Esophagus (tissue), 2 donors: ENCODE data around the gene EIF4EBP3. TPM values are rescaled to one million over a fixed set of nuclear protein-coding genes. Genes with fewer than 3 reads are reported as not detected.

ENCODE experiments used
- H3K27ac ChIP-seq, 2 donors: one replicate each; pipeline ENCODE4 v1.5.1; 2013; ENCODE audit warnings: low read depth in 2 of 2, mild to moderate bottlenecking in 2 of 2, inconsistent platforms in 1 of 2, low read length in 1 of 2, moderate library complexity in 1 of 2
- H3K27me3 ChIP-seq, 2 donors: one replicate each; pipeline ENCODE4 v1.6.1; 2013; ENCODE audit warnings: low read length in 2 of 2, control low read depth in 1 of 2, mild to moderate bottlenecking in 1 of 2; ENCODE audit not compliant: insufficient read depth in 2 of 2, control insufficient read depth in 1 of 2
- H3K36me3 ChIP-seq, 2 donors: one replicate each; pipeline ENCODE4 v1.6.1; 2013; ENCODE audit warnings: low read length in 1 of 2; ENCODE audit not compliant: control insufficient read depth in 2 of 2, insufficient read depth in 2 of 2
- H3K4me1 ChIP-seq, 2 donors: one replicate each; pipeline ENCODE4 v1.6.1; 2013; ENCODE audit warnings: low read length in 1 of 2; ENCODE audit not compliant: control insufficient read depth in 2 of 2, insufficient read depth in 2 of 2
- H3K4me3 ChIP-seq, 2 donors: one replicate each; pipeline ENCODE4 v1.5.1; 2013; ENCODE audit warnings: low read length in 2 of 2, mild to moderate bottlenecking in 2 of 2, low read depth in 1 of 2, moderate library complexity in 1 of 2
- H3K9me3 ChIP-seq, 2 donors: one replicate each; pipeline ENCODE4 v1.6.1; 2013; ENCODE audit warnings: mild to moderate bottlenecking in 2 of 2, low read depth in 1 of 2, low read length in 1 of 2, moderate library complexity in 1 of 2; ENCODE audit not compliant: control insufficient read depth in 2 of 2, insufficient read depth in 1 of 2
- WGBS, 2 donors: extraction: QIAGEN DNeasy Blood & Tissue Kit; methylation state at CpG; one replicate each; pipeline ENCODE4 v1.1.7; 2013; 5-methylcytosine and 5-hydroxymethylcytosine counted together
- polyA plus RNA-seq, 2 donors: library from polyadenylated mRNA; stranded (reverse); fragments of 200-250 nt; gene quantifications; one replicate each; pipeline ENCODE4 v1.2.3, GENCODE V29; 2013
- donor health status: healthy with polysubstance abuse.
- donor health status: Bipolar disorder and iron deficiency.

The EIF4EBP3 gene
- polyA plus RNA-seq, 2 donors, result 27.6 to 38.2 TPM

DNA sequence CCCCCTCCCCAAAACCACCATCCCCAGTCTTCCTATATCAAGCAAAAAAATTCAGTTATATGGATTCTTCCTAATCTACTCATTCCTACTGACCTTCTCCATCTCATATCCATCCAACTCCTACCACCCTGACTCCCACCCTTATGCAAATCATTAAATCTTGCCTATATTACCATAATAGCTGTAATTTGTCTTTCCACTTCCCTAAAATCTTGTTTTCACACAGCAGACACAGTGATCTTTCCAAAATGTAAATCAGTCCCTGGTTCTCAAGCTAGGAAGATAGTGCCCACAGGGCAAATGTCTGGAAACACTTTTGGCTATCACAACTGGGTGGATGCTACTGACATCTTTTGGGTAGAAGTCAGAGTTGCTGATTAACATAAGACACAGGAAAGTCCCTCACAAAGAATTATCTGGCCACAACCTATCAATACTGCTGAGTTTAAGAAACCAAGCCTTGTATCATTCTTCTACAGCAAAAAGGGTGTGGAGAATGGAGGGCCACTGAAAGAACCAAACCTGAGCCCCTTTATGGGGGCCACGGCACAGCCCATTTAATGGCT, 8.4 kb downstream of the EIF4EBP3 start:
- H3K27ac ChIP-seq, result no peak overlapping the region
- WGBS, 2 donors, result 80% methylated on average over 1 of the region's 1 CpG
- peaks cover 4 to 11% of the 10 kb centered on the region in 2 donors for H3K36me3 ChIP-seq
- H3K4me3 ChIP-seq, result peak overlapping the region in 1 of 2 donors; percentile 91
- H3K9me3 ChIP-seq, result no peaks in the 10 kb centered on the region
- peaks cover 0 to 3% of the 10 kb centered on the region in 2 donors for H3K4me1 ChIP-seq
- H3K27me3 ChIP-seq, result no peaks in the 10 kb centered on the region

- Histone ChIP-seq H3K27ac (no peak overlapping the region), H3K4me1 (peaks cover 0 to 3% of the 10 kb centered on the region in 2 donors), H3K27me3 (no peaks in the 10 kb centered on the region), H3K36me3 (peaks cover 6 to 10% of the 10 kb centered on the region in 2 donors), H3K9me3 (no peaks in the 10 kb centered on the region), H3K4me3 (peak overlapping the region in 1 of 2 donors; percentile 91)
- 2 to 3% methylated on average over 6 of the region's 6 CpGs for WGBS, 2 donors
Measured at GRCh38 chr5:140556438-140556837, 9.0 kb downstream of the EIF4EBP3 start.

DNA sequence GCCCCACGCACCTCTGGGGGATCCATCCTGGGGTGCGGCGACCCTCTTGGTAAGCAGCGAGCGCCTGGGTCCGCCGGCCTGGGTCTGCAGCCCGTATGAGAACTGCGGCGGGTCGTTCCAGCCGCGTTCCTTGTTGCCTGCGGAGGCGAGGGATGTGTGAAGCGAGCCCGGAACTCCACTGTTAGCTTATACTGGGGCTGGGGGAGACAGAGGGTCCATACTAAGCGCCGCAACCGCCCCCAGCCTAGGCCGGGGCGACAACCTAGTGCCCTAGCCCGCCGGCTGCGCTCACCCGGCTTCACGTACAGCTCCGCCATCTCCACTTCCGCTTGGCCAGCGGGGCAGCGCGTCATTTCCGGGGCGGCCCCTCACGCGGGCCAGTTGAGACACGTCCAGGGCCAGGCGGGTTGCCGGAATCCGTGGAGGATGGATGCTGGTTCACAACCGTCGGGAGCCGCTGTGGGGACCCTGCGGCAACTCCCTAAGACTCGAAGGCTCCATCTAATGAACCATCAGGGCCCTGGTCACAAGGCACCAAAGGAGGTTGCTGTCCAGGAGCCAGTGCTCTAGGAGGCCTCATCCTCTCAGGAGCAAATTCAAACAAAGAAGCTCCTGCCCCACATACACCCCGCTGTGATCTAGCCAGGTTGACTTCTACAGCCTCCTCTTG, 9.8 kb downstream of the EIF4EBP3 start, which contains the start of gene SRA1:
TSS of gene SRA1 (minus strand) at position 338 of the 670 bp plus-strand sequence. CDS start at position 317, 21 bp downstream.
- peak within 1 kb of the TSS; percentile 77 to 91 for H3K4me3 ChIP-seq
- peaks cover 6 to 16% of the 10 kb centered on the region in 2 donors for H3K36me3 ChIP-seq
- 1% methylated on average over 39 to 46 of the region's 46 CpGs for WGBS, 2 donors
- H3K9me3 ChIP-seq, result no peaks in the 10 kb centered on the region
- H3K4me1 ChIP-seq, result peaks cover 0 to 5% of the 10 kb centered on the region in 2 donors
- peak within 1 kb of the TSS; percentile 72 to 98 for H3K27ac ChIP-seq
- no peaks in the 10 kb centered on the region for H3K27me3 ChIP-seq

- Histone ChIP-seq H3K4me1 (peaks cover 0 to 5% of the 10 kb centered on the region in 2 donors), H3K27ac (peak overlapping the region; percentile 72 to 98), H3K9me3 (no peaks in the 10 kb centered on the region), H3K36me3 (peaks cover 6 to 16% of the 10 kb centered on the region in 2 donors), H3K4me3 (no peak overlapping the region), H3K27me3 (no peaks in the 10 kb centered on the region)
- WGBS, 2 donors, result 85 to 87% methylated on average over 3 of the region's 3 CpGs
Measured at GRCh38 chr5:140557965-140558364, 10.5 kb downstream of the EIF4EBP3 start.

- Histone ChIP-seq H3K4me1 (peaks cover 0 to 7% of the 10 kb centered on the region in 2 donors), H3K9me3 (no peaks in the 10 kb centered on the region), H3K36me3 (peaks cover 6 to 16% of the 10 kb centered on the region in 2 donors), H3K4me3 (no peak overlapping the region), H3K27me3 (no peaks in the 10 kb centered on the region), H3K27ac (no peak overlapping the region)
- WGBS, 2 donors, result 93 to 96% methylated on average over 9 of the region's 9 CpGs
Measured at GRCh38 chr5:140558542-140558941, 11.1 kb downstream of the EIF4EBP3 start.

DNA sequence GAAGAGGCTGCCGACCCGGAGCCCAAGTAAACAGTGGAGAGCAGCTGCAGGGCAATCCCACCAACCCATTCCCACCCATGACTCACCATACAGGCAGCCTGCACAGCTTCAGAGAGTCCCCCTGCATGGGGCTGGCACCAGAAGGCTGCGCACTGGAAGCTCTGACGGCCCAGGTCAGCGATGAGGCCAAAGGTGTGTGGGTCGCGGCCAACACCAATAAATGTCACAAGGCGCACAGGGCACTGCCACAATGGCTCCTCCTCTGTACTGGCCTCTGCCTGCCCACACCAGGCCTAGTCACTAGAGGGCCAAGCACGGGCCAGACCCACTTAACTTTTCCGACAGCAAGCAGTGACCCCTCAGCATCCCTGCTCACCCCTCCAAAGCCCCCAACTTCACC, 12.8 kb downstream of the EIF4EBP3 start:
- H3K4me1 ChIP-seq, result peaks cover 0 to 12% of the 10 kb centered on the region in 2 donors
- WGBS, 2 donors, result 90% methylated on average over 10 of the region's 10 CpGs

DNA sequence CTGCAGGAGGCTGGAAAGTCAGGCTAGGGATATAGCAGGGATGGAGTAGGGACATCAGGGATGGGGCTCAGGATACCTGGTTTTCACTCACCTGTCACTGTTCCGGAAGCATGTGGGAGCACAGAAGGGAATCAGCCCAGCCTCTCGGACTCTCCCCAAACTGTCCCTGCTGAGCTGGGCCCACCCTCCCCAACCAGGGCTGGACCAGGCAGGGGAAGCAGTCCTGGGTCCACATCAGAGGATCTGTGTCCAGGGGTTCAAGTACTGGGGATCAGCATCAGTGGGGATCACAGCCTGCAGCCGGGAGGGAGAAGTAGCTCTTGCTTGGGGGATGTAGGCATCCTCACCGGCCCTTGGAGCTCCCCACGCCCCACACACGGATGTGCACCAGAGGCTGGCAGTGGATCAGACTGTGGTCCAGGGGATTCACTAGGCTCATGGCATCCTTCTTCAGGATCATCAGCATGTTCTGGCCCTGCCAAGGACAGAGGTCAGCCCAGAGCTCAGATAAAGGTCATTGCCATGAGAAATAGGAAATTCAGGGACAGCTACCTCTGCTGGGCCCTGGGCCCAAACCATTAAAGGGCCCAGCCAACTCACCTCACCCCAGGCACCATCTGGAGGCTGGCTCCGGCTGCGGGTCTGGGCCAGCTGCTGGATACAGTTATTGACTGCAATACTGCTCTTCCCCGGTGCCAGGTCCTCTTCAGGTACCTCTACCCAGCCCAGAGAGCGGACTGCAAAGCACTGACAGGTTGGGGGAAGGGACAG, 14.5 kb downstream of the EIF4EBP3 start:
- WGBS, 2 donors, result 89 to 93% methylated on average over 10 of the region's 10 CpGs
- Histone ChIP-seq H3K27me3 (no peaks in the 10 kb centered on the region), H3K27ac (no peak overlapping the region), H3K4me3 (no peak overlapping the region), H3K9me3 (no peaks in the 10 kb centered on the region), H3K36me3 (peaks cover 12 to 22% of the 10 kb centered on the region in 2 donors), H3K4me1 (peaks cover 0 to 17% of the 10 kb centered on the region in 2 donors)

More for the DNA sequence above, 12.8 kb downstream of the EIF4EBP3 start:
- peaks cover 6 to 16% of the 10 kb centered on the region in 2 donors for H3K36me3 ChIP-seq
- no peak overlapping the region for H3K4me3 ChIP-seq
- H3K9me3 ChIP-seq, result no peaks in the 10 kb centered on the region
- H3K27me3 ChIP-seq, result no peaks in the 10 kb centered on the region
- no peak overlapping the region for H3K27ac ChIP-seq

- Histone ChIP-seq H3K36me3 (peaks cover 22 to 33% of the 10 kb centered on the region in 2 donors), H3K9me3 (no peaks in the 10 kb centered on the region), H3K4me1 (peaks cover 4 to 20% of the 10 kb centered on the region in 2 donors), H3K4me3 (peak overlapping the region; percentile 73 to 78), H3K27me3 (no peaks in the 10 kb centered on the region), H3K27ac (peak overlapping the region; percentile 92 to 94)
- WGBS, 2 donors, result 64 to 65% methylated on average over 8 of the region's 8 CpGs
Measured at GRCh38 chr5:140563596-140563995, 16.1 kb downstream of the EIF4EBP3 start.

GRCh38 chr5:140564196-140565023, 16.9 kb downstream of the EIF4EBP3 start, which contains the start of the genes APBB3 and SLC35A4:
APBB3 (minus strand) TSS chr5:140564598; CDS start chr5:140564245, 353 bp downstream.
SLC35A4 (plus strand) TSS chr5:140564828; CDS start chr5:140567170, 2,342 bp downstream.
- no peaks in the 10 kb centered on the region for H3K9me3 ChIP-seq
- peaks cover 22 to 33% of the 10 kb centered on the region in 2 donors for H3K36me3 ChIP-seq
- H3K27me3 ChIP-seq, result no peaks in the 10 kb centered on the region
- peak within 1 kb of the TSS; percentile 92 to 94 for H3K27ac ChIP-seq
- WGBS, 2 donors, result 0 to 1% methylated on average over 74 of the region's 74 CpGs
- peaks cover 4 to 20% of the 10 kb centered on the region in 2 donors for H3K4me1 ChIP-seq
- peak within 1 kb of the TSS; percentile 73 to 78 for H3K4me3 ChIP-seq
